NCI-H510A (cell line): ENCODE results near the gene CPNE4.

Source experiments
- DNase-seq: peaks from one replicate; lab custom pipeline; 2025; lab: John Stamatoyannopoulos, UW

The CPNE4 gene

DNA sequence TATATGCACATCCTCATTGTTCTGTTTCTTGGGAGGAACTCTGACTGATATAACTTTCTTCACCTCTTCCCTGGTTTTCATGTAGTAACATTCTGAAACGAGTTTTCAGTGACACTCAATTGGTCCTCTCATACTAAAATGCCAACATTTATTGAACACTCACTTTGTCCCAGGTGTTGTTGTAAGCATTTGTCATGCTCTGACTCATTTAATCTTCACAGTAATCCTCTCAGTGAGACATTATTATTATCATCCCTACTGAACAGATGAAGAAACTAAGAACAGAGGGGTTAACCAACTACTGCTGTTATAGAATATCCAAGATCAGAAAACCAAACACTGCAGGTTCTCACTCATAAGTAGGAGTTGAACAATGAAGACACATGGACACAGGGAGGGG is 437.9 kb downstream of the CPNE4 start:
- DNase-seq: no peak

GRCh38 chr3:131591394-131592014 is 443.3 kb downstream of the CPNE4 start:
- no peak for DNase-seq

GRCh38 chr3:131586277-131586676 is 448.5 kb downstream of the CPNE4 start:
- DNase-seq: no peak

- DNase-seq: no peak
These were observed 452.4 kb downstream of the CPNE4 start for GRCh38 chr3:131582438-131582837.

DNA sequence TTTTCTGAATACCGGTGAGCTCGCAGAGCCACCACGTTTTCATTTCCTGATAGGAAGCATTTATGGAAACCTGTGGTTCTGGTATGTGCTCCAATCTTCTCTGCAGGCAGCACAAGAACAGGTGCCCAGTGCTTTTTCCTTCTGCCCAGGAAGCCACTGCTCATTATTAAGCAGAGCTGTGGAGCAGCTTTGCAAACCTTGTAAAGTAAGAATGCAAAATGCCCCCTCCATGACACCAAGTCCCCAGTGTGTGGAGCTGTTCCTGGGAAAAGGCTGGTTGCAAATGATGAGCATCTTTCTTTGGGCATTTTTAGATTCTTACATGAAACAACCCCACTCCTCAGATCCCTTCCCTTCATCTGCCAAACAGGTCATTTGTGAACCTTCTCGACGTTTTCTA is 466.4 kb downstream of the CPNE4 start:
- DNase-seq: no peak

DNA sequence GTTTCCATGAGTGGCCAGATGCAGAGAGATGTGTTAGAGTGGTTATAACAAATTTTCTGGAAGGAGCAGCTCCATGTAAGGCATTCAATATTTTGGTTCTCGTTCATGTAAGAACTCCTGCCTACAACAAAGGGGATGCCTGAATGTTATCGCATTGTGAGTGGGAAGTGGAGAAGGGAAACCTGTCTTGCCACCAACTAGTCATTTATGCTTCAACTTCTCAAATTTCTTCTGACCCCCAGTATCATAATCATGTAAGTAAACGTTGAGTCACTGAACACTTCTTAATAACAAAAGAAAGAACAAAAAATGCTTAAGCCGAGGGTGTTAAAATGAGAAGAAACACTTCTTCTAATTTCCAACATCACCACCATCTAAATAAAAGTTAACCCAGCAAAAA is 470.0 kb downstream of the CPNE4 start:
- no peak for DNase-seq

- no peak for DNase-seq
These were observed 473.3 kb downstream of the CPNE4 start for GRCh38 chr3:131561511-131561910.

DNA sequence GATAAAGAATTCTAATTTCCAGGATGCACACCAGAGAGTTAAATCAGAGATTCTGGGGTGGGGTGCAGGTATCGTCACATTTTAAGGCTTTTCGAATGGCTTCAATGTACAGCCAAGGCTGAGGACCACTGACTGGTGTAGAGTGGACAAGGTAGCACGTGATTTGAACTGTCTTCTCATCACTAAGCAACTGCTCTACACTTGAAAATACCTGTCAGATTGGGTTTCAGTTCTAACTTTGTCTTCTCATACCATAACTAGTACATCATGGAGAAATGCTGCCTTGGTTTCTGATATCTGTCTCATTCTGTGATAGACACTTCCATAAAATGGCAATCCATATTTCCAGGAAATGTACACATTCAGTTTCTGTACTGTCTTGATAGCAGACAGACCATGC is 474.0 kb downstream of the CPNE4 start:
- no peak for DNase-seq

DNA sequence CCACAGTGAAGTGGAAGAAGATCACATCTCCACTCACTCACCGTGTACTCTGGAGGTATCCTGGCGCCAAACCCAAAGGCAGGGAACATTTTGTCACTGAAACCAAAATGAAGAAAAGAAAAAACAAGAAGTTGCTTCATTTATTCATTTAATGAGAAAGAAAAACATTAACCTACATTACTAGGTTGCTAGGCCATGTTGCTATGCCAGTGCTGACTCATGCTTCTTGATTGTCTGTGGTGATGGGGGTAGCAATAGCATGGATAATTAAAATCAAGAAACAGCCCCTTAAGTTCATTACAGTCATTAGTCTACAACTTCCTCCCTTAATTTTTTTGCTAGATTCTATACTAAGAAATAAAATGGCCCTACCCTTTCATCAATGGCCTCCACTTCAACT is 479.4 kb downstream of the CPNE4 start:
- no peak for DNase-seq

DNA sequence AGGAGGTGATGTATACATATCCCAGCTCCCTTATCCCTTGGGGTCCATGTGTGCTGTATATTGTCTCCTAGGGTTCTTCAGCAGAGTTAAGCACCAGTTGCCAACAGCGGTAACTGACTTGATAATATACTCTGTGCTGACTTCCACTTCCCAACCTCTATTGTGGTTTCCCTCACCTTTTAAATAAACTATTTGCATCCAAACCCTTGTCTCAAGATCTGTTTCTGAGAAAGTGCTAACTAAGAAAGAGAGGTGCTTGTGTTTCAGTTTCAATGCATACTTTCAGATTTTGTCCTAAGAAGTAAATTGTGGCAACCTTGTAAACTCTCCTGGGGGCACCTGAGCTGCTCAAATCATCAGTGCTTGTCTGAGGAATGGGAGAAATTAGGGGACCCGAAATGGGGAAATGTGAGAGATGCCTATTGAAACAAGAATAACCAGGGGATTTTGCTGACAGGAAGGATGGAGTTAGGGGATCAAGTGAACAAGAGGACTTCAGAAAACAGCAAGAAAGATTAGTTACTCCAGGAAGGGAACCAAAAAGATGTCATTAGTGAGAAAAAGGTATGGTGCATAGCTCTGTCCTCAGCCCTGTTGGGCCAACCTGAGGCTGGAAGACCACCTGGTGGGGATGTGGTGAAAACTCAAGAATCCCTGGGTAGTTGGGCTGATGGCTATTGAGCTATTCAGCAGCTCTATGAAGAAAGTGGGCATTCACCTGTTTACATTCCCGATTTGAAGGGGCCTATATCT is 481.1 kb downstream of the CPNE4 start:
- DNase-seq: no peak

DNA sequence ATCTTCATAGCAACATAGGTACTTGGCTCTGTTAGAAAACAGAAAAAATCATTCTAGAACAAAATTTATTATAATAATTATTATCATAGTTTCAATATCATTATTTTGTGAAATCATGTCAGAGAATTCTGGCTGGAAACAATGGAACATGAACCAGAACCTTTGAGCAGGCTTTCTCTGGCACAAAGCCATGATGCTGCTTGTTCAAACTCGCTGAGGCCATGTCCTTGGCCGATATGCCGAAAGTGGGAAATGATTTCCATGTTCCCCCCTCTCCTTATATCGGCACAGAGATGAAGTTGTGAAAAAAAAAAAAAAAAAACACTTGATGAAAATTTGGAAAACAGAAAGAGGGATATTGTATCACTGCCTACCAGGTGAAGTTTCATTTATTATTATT is 483.1 kb downstream of the CPNE4 start:
- DNase-seq: no peak

DNA sequence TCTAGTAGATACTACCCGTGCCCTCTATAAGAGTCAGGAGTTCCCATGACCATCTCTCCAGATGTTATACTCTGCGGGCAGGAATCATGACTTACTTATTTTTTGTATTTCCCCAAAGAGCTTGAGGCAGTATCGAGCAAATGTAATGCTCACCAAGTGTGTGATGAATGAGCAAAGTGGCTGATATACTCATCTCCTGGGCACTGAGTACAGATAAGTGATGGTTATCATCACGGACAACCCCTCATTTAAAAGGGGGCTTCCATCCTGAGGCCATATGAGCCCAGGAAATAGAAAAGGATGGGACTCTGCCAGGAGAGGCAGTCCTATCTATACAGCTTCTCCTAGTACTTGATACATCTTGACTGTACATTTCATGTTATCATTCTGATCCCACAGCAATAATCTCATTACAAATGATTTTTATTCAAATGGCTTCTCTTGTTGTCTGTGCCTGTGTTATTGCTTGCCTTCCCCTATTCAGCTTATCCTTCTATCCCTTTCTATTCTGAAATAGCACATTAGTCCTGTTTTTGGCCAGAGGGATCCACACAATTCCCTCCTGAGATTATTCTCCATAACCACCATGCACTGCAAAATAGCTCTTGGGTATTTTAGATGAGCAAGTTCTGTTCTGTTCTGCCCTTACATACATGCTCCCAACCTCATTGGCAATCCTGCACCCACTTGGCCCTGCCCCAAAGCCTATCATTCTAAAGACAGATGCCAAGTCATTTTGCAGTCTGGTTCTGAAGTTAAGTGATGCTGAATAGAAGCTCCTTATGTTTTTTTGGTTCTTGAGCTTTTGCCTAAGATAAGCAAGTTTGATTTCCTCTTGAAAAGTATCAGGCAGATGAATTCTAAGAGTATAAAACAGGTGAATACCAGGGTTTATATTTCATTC is 484.0 kb downstream of the CPNE4 start:
- DNase-seq: no peak

- no peak for DNase-seq
These were observed 485.5 kb downstream of the CPNE4 start for GRCh38 chr3:131549340-131549739.

DNA sequence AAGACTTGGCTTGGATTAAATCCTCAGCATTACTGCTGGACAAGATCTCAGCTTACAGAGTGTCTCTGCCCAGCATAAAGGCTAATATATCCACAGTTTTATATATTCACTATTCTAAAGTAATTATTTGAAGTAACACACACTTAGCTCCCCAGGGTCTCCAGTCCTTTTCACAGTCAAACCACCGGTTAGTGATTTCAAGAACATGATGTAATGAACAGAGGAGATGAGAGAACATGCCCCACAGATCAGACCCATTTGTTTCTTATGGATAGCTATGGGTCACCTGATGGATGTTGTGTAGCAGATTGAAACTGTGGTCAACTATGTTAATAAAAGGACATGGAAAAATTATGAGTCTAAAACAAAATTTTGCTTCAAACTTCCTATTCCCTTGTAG is 487.2 kb downstream of the CPNE4 start:
- DNase-seq: no peak

DNA sequence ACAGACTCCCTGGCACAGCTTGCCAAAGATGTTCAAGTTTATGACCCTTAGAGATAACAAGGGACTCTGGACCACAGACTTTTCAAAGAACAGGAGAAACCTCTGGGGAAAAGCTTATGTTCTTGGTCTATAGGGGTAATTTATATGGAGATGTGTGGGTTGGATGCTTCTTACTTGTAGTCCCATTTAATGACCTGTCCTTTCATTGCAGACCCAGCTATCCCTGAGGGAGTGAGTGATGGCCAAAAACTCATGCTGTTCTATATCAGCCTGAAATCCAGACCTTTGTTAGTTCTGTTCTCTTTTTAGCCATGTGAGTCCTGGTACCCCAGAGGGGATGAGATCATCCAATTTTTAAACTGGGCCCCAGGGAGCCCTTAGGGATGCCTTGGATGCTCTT is 488.4 kb downstream of the CPNE4 start:
- no peak for DNase-seq

DNA sequence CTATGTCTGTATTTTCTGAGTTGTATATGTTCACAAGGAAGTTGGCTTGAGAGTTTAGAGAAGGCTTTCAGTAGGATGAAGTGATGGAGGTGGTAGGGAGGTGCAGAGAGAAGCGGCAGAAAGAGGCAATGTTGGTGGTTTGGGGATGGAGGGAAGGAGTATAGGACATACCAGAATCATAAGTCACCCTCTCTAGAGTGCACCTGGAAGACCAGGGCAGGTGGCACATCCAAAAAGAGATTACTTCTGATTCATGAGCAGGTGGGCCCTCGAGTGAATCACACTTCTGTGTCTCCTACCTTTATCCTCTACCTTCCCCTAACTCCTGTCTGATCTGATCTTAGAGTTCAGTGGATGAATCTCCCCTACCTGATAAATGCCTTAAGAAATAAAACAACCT is 490.3 kb downstream of the CPNE4 start:
- DNase-seq: no peak

DNA sequence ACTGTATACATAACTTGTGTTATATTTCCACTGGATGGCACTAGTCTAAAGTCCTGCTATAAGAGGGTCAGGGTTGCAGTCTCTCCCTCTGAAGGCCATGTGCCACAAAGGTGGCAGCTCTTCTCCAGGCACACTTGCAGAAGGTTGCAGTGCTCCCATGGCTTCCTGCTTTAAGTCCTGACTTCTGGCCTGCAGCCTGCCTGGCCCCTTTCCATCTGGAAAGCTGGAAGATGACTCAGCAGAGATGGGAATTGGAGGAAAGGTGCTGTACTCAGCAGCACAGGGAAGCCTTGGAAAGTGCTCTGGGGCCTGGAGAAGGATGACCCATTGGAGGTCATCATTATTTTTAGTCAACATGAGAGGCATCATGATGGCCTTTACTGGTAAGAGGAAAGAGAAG is 491.1 kb downstream of the CPNE4 start:
- no peak for DNase-seq

DNA sequence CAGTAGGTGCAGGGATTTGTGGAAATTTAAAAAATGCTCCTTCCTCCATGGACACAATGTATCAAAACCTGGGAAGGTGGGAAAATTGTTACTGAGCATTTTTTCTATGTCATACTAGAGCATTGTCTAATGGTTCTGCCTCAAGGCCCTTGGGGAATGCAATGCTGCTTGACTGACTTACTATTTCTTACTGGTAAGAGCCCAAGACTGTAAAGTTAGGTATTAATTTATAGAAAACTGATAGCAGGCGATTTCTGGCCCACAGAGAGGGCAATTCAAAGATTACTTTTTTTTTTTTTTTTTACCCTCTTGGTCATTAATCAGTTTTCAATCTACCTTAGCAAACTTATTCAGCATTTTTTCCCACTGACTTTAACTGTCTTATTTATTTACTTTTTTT is 493.5 kb downstream of the CPNE4 start:
- no peak for DNase-seq

DNA sequence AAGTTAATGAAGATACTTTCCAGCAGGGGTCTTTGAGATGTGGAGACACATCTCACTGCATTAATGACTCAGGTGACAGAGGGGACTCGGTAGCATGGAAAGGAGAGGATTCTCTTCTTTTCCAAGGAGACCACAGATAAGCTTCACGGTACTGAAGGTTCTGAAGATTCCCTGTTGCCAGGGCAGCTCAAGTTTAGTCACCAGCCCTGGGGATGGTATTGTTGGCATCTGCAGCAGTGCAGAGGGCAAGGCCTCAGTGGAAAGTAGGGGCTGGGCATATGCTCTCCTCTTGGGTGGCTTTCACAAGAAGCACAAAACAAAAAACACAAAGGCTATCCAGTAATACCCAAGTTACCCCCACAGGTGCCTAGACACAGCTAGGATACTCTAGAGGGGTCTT is 494.0 kb downstream of the CPNE4 start:
- DNase-seq: no peak

DNA sequence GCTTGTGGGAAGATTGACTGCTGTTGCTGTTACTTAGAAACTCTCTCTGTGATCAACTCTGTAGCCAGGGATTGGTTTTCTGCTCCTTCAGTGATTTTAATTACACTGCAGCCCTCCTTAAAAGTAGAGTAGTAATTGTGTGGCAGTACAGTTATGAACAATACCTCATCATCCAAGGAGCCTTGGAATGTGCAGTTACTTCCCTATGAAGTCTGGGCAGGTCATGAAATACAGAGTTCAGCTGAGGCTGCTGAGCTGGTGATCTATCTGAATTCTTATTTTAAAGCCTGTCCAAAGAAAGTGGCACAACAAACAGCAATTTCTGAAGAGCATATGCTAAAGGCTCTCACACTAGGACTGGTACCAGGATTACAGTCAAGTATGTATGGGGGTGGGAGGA is 494.7 kb downstream of the CPNE4 start:
- no peak for DNase-seq

DNA sequence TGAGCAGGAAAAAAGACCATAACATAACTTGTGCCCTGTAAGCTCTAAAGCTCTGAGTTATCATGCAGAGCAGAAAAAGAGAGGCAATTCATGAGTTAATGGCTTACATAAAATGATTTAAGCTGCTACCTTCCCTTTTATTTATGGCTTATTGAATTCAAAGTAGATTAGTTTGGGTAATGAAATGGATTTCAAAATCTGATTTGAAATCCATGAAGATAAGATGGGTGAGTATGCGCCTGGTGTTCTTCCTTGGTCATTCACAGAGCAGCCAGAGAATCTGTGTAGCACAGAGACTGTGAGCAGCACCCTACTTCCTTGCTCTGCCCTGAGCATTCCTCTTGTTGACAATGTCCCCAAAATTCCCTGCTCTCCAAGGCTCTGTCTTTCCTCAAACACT is 495.8 kb downstream of the CPNE4 start:
- DNase-seq: no peak

DNA sequence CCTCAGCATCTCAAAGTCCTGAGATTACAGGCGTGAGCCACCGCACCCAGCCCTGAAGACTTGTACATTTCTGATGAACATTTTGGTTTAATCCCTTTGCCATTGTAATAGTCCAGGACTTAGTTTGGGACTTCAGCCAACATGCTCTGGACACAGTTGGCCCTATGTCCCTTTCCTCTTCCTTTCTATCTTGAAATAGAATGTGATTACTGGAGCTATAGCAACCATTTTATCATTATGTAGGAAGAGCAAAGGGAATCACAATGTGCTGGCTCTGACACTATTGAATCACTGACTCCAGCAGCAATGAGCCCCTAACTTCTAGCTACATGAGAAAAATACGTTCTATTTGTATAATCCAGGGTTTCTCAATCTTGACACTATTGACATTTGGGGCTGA is 497.3 kb downstream of the CPNE4 start:
- DNase-seq: no peak

- no peak for DNase-seq
These were observed 499.2 kb downstream of the CPNE4 start for GRCh38 chr3:131535596-131535995.
